HS-5 (cell line): Measurements from ENCODE around the gene LY86.
"Not testable (repeated sequence)": the region's sequence is repeated elsewhere in the genome, so short reads cannot be mapped to it uniquely, and the experiment has no call there.

ENCODE experiments used
- DNase-seq: peaks from one replicate; pipeline ENCODE4 v3.0.0-alpha.2; 2012; ENCODE audit warnings: low read depth

LY86 gene

DNA sequence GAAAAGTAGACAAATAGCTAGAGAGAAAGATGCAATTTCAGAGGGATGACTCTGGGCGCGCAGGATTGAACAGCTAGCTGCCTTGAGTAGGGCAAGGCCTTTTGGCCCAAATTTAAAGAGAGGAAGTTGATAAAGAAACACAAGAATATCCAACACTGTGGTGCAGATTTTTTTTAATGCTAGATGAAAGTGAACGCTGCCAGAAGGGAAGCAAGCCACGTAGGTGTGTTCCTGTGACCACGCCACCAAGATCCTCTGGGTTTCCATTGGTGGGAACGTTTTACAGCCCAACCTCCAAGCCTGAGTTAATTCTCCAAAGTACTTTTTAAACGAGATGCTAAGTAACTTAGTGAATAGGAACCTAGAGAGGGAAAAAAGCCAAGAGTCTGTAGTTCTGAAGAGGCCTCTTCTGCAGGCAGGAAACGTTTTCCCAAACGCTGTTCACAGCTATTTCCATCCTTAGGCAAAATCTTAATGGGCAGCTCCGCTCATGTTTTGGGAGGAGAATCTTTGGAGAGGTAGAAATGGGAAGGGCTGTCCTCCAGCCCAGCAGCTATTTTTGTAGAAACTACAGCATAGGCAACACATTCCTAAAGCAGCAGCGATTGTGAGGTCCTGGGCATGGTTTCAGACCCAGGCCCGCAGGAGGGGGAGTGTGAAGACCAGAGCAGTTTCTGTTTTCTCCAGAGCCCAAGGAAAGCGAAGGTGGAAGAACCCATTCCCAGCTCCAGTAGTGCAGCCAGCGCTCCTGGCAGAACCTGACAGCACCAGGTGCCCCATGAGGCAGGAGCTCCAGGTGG, 8.2 kb downstream of the LY86 start:
- no peak for DNase-seq

DNA sequence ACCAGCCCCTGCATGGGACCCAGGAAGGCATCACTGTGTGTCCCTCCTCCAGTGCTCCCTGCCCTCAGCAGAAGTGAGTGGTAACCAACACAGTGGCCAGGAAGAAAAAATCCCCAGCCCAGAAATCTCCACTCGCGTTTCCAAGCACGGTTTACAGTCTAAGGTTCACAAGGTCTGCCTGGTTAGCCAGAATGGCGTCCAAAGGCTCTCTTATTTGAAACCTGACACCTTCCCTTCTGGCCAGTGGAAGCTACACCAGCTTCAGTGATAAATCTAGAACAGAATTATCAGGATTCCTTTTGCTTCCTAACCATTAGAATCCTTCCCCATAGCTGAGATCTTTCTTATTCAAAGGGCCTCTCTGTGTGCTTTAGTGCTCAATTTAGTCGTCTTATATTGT, 9.2 kb downstream of the LY86 start:
- no peak for DNase-seq

DNA sequence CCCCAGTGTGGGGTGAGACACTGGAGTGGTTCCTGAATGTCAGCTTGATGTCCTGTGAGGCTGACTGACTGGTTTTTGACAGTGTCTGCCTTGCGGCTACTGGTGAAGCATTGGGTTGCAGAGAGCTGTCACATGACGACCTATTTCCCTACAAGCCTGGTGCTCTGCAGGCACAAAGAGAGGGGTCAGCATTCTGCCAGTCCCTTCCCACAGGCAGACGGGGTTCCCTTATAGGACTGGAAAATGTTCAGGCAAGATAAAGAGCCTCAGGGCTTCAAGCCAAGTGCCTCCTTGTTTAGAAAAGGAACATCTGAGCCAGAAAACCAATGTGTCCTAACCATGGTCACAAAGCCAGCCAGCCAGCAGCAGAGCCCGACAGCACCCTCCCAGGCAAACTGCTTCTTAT, 11.0 kb downstream of the LY86 start:
- no peak for DNase-seq

DNA sequence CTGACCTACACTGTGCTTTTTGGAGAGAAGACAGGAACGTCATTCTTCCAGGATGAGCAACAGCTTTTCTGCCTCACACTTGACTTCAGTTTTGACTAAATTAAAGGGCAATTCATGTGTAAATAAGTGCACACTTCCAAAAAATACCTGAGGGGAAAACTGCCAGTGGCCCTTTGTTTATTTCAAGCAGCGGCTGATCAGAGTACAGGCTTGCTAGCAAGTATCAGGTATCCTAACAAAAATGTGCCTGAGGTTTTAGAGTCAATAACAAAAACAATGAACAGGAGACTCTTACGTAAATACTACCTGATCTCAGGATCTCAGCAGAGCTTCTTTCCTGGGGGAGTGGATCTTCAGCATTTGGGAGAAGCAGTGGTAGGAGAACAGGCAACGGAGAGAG, 12.4 kb downstream of the LY86 start:
- DNase-seq = no peak

DNA sequence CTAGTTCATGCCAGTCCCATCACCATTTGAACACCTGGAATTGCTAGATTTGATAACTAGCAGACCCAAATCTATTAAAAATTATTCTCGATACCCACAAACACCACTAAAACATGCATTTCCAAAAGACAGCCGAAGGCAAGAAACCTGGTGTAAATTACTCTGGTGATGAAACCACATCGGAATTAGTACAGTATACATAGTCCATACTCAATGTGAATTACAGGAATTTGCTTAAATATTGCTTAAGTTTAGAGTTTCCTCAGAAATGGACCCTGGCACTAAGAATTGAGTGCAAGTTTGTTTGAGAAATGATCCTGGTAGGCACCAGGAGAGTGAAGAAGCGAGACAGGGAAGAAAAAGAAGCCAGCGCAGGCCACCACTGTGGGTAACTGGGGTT, 13.7 kb downstream of the LY86 start:
- no peak for DNase-seq

DNA sequence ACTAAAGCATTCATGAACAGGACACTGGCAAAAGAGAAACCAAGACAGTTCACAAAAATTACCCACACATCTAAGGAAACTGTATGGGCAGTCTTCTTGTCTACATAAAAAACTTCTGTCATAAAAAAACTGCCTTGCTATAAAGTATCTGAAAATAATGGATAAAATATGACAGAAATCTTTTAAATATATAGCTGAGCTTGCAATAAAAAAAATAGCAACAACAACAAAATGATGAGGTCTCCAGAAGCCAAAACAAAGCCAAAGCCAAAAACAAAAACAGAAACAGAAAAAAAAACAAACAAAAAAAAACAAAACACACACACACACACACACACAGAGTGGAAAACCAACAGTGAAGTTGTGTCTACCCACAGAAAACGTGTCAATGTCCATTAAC, 14.8 kb downstream of the LY86 start:
- DNase-seq = no peak

DNA sequence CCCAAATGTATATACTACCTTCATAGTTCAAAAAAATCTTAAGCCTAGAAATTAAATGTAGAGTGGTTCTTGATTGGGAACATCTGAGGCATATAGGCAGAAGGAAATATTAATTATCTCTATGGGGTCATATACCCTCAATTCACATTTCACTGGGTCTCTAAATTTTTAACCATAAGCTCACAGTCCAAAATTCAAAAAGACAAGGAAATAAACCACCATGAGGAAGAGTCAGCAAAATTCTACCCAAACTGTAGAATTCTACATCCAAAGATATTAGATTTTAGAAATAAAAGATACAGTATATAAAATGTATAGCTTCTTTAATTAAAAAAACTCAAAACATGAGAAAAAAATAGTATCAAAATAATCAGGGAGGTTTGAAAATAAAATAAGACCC, 15.5 kb downstream of the LY86 start:
- no peak for DNase-seq

DNA sequence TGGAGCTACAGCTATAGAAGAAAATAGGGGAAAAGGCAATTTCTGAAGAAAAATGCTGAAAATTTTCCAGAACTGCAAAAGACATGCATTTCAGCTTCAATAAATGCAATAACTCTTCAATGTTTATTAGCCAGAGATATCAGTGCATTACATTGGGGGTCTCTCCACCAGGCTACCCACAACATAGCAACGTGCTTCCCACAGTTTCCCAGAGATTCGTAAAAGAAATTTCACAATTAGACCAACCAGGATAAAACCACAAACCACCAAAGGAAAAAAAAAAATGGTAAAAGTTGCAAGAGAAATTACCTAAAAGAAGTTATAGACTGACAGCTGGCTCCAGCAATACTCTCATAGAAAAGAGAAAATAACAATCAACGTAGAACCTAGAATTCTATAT, 16.0 kb downstream of the LY86 start:
- no peak for DNase-seq

DNA sequence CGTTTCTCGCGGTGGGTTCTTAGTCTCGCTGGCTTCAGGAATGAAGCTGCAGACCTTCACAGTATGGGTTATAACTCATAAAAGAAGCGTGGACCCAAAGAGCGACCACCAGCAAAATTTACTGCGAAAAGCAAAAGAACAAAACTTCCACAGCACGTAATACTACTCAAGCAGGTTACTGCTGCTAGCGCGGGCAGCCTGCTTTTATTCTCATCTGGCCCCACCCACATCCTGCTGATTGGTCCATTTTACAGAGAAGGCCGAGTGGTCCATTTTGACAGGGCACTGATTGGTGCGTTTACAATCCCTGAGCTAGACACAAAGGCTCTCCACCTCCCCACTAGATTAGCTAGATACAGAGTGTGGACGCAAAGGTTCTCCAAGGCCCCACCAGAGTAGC, 17.4 kb downstream of the LY86 start:
- no peak for DNase-seq

DNA sequence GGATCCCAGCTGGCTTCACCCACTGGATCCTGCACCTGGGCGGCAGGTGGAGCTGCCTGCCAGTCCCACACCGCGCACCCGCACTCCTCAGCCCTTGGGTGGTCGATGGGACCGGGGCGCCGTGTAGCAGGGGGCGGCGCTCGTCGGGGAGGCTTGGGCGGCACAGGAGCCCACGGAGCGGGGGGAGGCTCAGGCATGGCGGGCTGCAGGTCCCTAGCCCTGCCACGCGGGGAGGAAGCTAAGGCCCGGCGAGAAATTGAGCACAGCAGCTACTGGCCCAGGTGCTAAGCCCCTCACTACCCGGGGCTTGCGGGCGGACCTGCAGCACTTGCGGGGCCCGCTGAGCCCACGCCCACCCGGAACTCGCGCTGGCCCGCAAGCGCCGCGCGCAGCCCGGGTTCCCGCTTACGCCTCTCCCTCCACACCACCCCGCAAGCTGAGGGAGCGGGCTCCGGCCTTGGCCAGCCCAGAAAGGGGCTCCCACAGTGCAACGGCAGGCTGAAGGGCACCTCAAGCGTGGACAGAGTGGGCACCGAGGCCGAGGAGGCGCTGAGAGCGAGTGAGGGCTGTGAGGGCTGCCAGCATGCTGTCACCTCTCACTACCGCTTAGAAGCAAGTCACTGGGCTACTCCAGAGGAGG, 18.0 kb downstream of the LY86 start:
- DNase-seq = not testable (repeated sequence)

DNA sequence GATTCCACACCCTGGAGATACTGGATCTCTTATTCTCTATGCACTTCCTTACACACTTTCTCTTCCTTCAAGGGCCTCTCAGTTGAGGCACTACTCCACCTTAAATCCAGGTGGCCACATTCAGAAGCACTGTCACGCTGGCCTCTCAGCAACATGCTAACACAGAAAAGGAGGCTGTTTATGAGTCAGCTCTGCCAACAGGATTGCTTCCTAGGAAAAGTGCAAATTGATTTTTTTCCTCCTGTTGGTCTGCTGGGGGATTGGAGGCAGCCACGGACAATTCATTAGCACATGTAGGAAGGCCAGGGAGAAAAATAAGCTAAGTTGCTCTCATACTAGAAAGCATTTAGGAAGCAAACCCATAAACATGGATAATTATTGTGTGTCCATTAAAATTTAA, 20.9 kb downstream of the LY86 start:
- no peak for DNase-seq

DNA sequence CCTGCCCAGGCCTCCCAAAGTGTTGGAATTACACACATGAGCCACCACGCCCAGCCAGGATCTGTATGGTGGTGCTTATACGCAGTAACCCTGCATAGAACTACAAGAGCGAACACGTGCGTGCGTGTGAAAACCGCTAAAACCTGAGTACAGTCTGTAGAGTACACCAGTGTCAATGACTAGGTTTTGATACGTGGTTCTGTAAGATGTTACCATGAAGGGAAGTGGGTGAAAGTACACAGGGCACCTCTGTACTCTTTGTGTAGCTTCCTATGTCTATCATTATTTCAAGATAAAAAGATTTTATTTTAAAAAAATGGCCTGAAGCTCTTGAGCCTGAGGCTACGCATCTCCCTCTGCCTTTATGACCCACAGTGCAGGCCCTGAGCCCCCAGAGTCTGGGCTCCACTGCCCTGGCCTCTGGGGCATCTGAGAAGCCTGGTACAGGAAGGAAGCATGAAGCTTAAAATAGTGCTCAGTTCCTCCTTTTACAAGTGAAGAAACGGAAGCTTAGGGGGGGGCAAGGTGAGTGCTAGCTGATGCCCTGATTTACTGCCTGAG, 21.6 kb downstream of the LY86 start:
- DNase-seq = no peak

DNA sequence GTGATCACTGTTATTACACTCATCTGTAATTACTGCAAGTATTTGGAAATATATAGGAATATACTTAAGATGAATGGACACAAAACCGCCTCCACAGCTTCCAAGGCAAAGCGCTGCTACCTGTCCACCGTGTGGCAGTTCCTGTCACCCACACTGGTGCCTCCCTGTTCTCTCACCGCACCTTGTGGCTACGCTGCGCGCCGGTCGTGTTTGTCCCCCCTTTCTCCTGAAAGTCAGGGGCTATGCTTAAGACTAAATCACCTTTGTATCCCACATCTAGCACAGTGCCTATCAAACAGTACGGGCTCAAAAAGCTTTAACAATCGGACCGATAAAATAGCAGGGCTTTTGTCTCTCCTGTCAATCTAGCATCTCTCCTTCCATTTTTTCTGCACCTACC, 23.0 kb downstream of the LY86 start:
- no peak for DNase-seq

DNA sequence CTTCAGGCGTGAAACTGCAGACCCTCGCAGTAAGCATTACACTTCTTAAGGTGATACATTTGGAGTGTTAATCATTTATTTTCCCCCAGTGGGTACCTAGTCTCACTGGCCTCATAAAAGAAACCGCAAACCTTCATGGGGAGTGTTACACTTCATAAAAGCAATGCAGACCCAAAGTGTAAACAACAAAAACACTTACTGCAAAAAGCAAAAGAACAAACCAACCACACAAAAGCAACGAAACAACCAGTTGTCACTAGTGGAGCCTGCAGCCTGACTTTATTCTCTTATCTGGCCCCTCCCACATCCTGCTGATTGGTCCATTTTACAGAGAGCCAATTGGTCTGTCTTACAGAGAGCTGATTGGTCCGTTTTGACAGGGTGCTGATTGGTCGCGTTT, 23.8 kb downstream of the LY86 start:
- no peak for DNase-seq

DNA sequence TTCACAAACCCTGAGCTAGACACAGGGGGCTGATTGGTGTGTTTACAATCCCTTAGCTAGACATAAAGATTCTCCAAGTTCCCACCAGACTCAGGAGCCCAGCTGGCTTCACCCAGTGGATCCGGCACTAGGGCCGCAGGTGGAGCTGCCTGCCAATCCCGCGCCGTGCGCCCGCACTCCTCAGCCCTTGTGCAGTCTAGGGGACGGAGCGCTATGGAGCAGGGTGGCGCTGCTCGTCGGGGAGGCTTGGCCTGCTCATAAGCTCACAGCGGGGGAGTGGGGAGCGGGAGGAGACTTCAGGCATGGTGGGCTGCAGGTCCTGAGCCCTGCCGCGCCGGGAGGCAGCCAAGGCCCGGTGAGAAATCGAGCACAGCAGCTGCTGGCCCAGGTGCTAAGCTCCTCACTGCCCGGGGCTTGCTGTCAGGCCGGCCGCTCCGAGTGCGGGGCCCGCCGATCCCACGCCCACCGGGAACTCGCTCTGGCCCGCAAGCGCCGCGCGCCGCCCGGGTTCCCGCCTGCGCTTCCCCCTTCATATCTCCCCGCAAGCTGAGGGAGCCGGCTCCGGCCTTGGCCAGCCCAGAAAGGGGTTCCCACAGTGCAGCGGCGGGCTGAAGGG, 24.7 kb downstream of the LY86 start:
- DNase-seq = not testable (repeated sequence)

DNA sequence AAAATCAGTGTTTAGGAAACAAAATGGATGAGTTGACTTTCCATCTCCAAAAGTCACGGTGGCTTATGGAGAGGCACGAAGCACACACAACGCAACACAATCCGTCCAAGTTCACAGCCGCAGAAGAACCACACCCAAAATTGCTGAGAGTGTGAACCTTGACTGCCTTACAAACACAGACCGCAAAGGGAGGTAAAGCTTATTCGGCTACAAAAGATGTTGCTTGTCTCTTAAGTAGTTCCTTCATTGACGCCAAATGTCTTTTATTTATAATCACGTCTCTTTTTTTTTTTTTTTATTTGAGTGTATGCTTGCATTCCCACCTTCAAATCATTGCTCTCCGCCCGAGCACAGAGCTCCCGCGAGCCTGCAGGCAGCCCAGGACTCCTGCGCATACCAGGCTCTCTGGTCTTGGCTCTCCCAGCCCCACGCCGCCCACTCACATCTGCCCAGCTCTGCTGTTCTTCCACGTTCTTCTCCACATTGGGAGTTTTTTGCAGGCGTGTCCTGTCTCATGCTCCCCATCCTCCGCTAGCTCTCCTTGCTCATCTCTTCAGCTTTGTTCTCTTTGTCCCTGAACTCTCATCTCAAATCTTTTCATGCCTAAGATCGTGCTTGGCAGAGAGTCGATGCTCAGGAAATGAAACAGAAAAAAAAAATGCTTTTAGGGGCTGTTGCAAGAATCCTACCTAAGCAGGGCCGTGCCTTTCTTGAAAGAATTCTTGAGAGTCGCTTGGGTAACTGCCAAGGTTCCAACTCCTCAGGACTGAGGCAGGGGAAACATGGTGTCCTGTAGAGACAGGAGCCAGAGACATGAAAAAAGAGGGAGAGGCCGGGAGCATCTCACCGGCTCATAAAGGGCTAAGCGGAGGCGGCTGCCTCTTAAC, 25.8 kb downstream of the LY86 start:
- no peak for DNase-seq

DNA sequence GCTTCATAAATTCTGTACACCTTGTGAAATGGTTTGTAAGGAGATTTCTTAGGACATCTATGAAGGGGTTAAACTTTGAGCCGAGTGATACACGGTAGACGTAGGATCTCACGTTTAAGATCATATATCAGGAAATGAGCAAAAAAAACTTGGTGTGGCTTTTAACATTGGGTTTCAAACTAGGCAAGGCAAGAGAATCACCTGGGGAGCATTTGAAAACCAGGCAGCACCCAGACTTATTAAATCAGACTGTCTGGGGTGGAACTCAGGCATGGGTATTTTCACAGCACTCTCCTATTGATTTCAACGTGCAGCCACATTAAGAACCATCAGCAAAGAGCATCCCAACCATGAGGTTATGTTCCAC, 26.4 kb downstream of the LY86 start:
- DNase-seq = no peak

DNA sequence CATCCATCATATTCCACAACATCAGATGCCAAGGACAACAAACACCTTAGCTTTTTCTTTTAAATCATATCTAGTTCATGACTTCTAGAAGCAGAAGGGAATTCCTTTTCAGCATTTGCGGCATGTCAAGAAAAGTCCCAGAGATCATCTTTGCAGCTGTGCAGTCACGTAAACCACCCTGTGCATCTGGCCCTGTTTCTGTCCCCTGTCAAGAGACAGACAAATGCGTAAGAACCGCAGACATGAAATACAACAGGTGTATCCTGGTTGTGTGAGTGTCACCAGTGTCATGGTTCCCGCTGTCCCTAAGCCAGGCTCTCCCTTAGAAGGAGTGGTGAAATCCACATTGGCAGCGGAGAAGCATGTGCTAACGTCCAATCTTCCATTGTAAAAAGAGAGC, 28.1 kb downstream of the LY86 start:
- no peak for DNase-seq

DNA sequence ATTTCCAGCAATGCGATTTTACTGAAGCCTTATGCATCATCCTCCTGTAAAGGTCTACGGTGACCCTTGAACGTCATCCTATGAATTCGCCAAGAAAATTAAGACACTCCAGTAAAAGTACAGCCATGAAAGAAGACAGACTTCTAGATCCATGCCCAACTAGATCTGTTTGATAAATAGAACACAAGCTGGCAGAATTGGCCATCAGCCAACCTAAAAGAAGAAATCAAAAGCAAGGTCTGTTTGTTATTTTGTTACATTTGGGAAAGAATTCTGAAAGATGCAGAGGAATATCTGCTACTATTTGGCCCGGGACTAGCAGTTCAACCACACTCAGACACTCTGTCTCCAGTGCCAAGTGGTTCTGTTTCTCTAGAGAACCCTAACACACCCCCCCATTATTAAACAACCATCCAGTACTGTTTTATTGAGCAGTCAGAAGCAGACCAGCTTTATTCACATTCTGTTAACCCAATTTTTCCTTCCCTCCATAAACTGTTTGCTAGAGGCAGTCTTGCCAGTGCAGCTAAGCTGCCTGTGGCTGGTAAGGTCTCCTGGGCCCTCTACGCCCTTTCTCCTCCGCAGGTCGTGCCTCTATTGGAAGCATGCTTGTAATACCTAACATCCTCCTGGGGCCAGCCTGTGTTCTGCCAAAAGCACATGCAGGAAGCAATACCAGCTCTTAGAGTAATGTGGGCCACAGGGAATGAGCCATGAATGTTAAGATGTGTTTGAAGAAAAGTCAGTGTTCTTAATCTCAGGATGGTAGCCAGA, 30.7 kb downstream of the LY86 start:
- no peak for DNase-seq

DNA sequence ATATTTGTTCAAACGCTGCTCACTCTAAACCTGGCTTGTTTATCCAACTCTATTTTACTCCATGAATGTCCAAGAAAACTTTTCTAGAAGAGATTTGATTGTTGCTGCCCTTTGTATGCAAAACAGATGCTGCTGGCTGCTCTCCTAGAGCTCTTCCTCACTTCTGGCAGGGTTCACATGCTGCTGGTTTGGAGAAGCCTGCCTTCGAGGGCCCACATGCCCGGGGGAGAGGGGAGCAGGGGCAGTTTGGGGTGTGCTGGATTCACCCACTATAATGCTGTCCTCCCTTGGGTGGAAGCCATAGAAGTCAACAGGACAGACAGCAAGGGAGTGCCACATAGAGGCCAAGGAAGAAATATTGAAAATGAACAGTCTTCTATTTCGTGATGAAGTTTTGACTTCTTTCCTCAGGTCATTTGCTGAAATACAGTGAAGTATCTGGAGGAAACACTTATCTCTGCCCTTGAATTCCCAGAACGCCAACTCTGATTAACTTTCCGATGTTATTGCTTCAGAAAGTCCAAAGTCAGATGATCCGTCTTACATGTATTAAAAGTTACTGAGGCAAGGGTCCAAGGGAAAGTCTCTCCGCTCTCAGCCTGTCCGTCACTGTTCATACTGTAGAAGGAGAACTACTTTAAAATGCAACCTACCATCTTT, 32.4 kb downstream of the LY86 start:
- no peak for DNase-seq

DNA sequence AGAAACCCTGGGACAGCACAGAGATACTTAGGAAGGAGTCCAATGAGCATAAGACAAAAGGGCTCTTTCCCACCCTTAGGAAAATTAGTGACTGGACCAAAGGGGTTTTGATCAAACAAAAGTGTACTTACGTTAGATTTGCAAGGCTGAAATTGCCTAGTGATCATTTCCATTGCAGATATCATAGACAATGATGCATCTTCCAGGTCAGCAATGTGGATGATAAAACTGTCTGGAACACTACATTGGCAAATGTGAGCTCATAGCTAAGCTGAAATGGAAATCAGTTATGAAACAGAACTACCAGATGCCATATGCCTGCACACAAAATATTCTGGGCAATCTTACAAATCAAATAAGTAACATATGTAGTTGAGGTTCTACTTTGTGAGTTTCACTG, 34.0 kb downstream of the LY86 start:
- no peak for DNase-seq
